HG03108 (cell line): ENCODE results near the gene AMZ1.
"Not testable (repeated sequence)": the region's sequence is repeated elsewhere in the genome, so short reads cannot be mapped to it uniquely, and the experiment has no call there.

Experiments used
- ATAC-seq: cut with Tn5 transposase; IDR thresholded peaks from one replicate; pipeline ENCODE4 v1.9.1; 2021; ENCODE audit warnings: moderate library complexity; ENCODE audit not compliant: unreplicated experiment

Gene AMZ1

DNA sequence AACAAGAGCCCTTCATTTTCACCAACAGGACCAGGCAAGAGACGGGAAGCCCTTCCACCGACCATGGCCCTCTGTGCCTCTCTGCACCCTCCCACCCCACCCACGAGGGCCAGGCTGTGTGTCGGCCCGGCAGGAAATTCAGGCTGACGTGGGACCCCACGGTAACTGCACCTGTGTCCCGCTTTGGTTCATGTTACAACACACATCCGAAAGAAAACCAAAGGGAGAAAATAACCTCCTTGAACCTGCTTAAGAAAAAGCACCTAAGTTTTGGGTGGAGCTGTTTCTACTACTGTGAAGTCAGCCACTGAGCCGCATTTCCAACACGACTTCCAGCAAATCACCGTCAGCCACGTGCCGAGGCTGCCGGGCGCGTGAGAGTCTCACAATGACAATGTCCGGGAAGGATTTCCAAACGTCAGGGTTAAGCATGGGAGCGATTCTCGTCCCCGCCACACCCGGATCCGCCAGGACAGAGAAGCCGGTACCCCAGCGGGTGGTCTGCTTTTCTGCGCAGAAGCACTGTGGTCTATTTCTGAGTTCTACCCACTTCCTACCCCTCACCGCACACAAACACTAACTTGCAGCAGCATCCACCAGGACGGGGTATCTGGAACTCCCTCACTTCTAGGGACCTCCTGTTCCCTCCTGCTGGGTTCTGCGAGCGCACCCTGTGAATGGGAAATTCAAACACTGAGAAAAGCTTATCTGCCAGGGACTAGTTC, 36.6 kb downstream of the AMZ1 start:
- ATAC-seq, result no peak

DNA sequence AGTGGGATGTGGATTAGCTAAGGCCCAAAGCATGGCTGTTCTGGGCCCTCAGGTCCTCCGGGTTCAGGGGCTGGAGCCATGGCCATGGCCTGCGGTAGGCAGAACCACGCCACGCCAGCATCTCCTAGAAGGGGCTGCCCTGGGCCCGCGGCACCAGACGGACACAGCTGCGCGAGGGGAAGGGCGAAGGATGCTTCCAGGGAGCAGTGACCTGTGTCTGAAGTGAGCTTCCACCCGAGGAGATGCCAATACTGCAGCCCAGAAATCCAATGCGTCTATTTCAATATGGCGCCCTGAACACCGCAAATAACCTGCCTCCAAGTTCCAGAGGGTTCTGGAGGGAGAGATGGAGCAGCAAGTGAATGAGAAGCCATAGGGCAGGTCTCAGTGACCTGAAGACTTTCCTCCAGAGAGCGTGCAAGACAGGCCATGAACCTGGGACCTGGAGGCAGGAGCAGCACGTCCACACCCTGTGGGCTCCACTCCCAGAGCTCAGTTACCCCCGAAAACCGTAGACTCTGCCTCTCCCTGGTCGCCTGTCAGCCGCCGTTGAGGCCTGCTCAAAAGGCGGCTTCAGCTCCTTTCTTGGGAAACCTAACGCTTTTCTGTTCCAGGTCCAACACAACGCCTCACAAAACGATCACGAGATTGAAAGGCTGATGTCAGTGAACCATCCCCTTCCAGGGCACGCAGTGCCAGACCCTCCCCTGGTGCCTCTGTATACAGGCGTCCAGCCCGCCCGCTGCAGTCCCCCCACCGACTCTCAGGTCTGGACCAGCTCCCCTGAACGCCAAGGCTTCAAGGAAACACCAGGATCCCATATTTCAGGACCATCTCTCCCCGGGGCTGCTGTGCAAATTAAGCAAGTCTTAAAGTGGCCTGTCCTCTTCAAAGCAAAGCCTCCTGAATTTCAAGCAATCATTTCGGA, 37.4 kb downstream of the AMZ1 start:
- no peak for ATAC-seq

DNA sequence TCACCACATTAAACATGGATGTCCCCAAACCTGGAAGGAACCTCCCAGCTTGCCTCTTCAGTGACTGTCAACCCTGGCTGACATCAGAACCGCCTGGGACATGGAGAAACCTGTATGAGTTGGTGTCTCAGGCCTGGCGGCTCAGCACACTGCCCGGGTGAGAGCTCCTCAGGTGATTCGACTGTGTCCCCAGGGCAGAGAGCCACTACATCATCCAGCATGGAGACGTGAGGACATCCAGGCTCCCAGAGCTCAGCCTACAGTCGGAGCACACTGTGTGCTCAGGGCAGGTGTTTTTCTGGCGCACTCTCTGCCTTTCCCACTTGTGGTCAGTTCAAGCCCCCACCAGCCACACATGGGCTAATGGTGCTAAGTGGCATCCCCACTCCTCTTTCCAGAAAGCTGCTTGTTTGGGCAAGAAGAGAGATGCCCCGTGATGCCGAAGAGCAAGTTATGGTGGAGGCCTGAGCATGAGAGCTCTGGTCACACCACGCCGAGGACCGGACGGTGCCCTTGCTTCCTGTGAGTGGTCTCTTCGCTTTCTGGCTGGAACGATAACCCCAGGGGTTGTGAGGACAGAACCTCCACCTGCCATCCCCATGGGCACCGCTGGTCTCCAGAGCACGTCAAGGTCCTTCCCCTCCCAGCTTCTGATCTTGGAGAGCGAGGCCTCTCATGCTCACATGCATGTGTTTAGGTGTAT, 38.5 kb downstream of the AMZ1 start:
- no peak for ATAC-seq

DNA sequence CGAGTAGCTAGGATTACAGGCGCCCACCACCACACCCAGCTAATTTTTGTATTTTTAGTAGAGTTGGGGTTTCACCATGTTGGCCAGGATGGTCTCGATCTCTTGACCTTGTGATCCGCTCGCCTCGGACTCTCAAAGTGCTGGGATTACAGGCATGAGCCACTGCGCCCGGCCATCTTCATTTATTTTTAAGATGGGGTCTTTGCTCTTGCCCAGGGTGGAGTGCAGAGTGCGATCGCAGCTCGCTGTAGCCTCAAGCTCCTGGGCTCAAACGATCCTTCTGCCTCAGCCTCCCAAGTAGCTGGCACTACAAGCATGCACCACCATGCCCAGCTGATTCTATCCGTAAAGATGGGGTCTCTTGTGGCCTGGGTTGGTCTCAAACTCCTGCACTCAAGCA, 39.2 kb downstream of the AMZ1 start:
- not testable (repeated sequence) for ATAC-seq

DNA sequence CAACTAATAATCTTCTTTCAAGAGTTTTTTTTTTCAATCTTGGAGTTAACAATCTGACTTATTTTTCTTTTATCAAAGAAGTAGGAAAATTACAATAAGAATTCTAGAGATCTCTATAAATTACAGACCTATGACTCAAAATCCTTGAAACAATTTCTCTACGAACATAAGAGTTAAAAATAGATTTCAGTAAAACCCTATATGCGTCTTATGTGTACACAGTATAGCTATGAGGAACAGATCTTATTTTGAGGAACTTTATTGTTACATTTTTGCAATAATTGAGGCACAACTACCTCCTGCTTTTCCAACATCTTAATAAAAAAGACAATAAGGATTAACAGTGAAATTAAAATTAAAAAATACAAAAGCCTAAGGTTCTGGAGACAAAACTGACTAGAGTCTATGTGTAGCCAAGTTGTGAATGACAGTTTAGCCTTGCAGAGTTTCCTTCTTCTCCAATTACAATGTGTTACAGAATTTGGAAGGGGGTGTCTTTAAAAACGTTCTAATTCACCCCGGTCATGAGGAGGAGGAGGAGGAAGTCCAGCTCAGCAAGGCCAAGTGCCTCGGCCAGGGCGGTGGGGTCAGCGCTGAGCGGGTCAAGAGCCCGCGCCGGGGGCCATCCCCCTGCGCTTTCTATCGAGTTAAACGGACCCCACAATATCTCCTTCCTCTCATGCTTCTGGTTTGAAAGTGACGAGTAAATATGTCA, 40.5 kb downstream of the AMZ1 start:
- no peak for ATAC-seq

DNA sequence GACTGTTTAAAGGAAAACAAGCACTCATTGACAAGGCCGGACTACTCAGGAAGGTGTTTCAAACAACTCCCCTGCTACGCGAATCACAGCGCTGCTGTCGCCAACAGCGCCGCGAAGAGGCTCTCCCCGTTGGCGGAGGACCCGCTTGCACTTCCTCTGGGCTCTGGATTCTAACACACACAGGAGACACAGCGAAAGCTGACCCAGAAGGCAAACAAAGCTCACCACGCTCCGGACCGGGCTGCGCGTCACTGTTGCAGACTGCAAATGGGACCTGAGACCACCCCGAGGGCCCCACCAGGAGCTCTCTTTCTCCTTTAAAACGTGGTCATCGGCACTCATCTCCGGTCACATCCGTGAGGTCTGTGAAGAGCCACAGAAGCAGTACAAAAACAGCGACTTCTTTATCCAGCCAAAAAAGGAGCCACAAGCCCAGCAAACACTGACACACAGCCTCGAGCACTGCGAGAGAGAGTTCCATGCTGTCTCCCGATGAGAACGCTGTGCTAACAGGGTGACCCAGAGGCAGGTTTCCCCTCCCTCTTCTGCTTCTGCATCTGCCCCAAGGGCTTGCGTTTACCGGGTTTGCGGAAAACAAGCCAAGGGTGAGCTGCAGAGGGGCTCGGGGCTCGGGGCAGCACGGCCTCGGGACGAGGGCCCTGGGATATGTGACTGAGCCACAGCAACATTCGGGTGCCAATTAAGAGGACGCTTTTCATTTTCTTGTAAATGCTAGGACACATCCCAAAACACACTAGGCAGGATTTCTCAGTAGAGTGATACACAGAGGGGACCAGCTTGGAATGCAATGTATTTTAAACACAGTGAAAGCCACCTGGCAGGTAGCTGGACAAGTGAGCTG, 41.3 kb downstream of the AMZ1 start:
- no peak for ATAC-seq

DNA sequence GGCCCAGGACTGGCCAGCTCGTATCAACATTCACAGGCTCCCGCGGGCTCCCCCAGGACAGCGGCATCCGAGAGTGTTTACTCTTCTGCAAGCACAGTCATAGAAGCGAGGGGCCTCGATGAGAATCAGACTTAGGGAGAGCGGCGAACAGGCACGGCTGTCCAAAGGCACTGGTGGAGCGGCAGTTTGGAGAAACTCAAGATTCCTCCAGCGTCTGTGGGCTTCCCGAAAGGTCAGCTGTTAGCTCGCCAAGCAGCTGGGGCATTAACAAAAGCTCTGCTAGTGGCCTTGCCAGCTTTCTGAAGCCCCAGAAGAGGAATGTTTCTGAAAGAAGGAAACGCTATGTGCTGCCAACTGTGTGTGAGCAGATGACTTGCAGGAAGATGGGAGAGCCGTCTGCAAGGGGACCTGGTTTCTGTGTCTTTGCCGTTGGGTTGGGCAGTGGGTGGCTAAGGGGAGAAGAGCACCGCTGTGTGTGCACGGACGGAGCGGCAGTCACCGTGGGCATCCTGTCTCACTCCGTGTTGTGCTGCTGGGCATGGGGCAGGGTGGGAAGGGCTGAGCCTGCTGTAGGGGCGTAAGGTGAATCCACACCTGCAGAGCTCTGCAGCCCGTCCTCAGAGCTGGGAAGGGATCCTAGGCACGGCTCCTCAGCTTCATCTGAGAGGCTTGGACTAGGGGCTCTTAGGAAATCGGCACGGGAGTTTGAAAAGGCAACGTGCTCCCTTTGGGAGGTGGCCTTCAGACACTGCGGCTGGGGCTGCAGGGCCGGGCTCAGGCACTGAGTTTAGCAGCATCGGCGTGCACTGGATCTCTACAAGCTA, 42.1 kb downstream of the AMZ1 start:
- no peak for ATAC-seq

DNA sequence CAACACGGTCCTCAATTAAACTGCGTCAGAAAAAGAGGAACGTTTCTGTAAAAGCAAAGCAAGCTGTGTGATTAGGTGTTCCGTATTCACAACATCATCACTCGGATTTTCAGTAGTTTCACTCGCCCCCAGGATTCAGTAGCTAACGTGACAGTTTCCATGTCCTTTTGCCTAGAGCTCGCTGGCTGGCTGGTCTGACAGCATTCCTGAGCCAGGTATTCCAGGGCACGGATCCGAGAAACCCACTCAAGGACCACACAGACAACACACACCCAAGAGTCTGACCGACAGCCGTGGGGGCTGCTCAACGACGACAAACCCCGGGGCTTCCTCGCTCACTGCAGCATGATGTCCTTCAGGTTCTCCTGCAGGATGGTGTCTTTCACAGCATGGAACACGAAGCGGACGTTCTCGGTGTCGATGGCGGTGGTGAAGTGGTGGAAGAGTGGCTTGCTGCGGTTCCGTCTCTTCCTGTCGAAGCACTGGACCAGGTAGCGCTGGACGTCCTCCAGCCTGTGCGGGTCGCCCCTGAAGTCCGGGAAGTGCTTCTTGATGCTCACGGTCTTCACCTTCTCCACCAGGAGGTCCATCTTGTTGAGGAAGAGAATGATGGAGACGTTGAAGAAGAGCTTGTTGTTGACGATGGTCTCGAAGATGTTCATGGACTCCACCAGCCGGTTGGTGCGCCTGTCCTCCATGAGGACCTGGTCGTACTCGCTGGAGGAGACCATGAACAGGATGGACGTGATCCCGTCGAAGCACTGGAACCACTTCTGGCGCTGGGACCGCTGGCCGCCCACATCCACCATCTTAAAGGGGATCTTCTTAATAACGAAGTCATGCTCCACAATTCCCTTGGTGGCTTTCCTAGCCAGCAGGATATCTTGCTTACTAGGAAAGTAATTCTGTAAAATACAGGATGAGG, 43.1 kb downstream of the AMZ1 start:
- ATAC-seq, result no peak

DNA sequence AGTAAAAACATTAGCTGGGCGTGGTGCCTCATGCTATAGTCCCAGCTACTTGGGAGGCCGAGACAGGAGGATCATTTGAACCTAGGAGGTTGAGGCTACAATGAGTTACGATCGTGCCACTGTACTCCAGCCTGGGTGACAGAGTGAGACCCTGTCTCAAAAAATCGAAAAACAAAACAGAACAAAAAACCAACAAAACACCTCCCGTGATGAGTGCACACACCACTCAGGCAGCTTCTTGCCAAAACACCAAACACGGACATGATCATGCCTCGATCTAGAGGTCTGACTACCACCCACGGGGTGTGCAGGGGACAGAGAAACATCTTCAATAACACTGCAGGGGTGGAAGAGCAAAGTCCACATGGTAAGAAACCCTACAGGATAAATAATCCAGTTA, 44.4 kb downstream of the AMZ1 start:
- no peak for ATAC-seq

DNA sequence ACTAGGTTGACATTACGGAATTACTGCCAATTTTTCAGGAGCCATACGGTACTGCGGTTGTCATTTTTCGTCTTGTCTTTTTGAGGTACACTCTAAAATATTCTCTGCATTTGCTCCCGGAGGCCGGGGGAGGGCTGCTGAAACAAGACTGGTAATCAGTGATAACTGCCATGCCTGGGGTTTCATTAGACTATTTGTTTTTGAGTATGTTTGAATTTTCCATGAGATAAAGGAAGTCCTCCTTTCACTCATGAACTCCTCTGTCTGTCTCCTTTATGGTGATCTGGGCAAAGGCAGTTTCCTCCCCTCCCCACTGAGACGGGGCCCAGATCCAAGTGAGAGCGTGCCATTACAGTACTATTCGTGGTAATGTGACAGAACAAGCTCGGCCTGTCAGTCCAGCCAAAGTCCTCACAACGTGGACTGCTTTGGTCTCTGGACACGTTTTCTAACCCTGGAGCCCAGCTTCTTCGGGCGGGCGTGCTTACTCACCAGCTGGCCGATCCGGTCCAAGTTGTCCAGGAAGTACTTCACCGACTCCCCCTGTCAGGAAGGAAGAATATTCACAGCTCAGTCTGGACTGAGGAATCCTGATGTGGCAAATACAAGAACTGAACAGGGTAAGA, 45.1 kb downstream of the AMZ1 start:
- ATAC-seq, result no peak

DNA sequence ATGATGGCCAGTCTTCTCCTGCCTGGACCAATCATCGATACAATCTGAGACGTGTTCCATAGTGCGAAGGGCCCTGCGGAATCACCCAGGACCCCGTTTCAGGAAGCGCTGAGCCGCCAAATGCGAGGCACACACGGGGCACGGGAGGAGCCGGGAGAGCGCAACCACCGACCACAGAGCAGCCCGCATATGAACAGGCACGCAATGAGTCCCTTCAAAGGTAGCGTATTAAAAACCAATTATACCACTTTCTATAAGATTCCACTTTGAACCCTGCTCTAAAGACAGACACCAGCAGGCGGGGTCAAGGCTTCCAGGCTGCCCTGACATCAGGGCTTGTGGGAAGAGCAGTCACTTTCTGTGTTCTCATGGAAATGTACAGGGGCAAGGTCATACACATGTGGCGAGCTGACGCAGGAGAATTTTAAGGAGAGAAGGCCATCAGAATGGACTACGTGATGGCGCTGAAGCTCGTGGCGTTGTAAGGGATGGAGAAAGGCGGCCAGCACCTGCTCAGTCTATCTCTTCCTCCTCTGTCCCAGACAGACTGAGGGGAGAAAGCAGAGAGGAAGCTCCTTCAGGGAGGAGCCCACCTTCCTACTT, 46.2 kb downstream of the AMZ1 start:
- no peak for ATAC-seq

DNA sequence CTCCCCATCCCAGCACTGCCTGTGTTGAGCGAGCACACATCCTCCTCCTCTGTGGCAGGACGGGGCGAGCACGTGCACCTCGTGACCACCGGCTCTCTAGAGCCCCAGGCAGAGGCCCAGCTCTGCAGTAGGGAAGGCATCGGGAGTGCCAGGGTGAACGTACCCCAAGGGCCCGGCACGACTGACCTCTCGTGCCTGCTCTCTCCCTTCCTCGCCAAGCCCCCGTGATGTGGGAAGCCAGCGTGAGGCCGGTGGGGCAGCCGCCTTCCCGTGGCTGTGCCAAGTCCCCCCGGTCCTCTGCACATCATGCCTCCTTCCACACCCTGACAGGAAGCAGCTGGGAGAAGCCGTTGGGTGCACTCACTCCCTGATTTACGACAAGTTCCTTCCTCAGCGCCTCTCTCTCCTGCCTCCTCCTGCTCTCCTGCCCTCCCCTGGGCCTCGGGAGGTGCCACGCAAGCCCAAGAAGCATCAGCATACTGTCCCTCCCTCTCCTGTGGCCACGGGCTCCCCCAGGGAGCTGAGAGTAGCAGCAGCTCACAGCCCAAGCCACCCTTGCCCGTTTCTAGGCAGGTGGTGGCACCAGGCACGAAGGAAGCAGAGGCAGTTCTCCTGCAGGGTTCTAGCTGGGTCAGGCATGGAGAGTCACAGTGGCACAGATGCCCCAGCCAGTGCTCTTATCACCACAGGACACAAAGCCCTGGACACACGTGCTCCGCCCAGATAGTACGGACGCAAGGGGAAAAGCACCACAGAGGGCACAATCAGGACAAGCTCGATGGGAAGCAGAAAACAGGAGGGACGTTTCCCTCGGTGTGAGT, 47.0 kb downstream of the AMZ1 start:
- ATAC-seq, result no peak

DNA sequence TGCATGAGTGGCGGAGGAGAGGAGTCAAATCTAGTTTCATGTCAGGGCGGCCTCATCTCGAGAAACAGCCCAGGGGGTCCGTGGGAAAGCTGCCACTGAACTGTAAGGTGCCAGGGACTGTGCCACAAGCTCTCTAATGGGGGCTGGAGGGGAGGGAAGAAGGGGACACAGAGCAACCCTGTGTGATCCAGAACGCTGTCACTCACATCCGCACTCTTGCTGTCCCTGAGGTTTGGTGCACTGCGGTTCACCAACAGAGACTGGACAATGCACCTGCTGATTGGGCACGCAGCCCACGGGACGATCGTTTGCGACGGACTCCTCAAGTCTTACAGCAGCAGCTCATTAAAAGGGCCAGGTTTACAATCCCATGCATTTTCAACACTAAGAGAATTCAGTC, 47.7 kb downstream of the AMZ1 start:
- no peak for ATAC-seq

DNA sequence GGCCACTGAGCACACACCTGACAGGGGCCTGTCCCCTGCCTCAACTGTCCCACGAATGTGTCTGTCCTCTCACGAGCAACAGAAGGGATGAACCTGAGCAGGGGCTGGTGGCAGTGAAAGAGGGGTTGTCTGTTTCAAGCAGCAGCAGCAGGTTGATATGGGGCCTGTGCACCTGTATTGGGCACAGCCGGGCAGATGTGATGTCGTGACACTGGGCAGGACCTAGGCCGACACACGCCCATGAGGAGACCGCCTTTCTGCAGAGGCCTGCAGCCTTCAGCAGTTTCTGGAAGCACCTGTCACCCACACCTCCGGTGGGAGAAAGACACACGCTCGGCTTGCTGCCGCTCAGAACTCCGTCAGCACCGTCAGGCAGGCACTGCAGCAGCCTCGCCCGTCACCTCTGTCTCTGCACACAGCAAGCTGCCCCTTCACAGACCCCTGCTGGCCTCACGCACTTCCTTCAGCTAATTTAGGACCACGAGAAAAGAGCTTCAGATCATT, 48.5 kb downstream of the AMZ1 start:
- ATAC-seq, result no peak

DNA sequence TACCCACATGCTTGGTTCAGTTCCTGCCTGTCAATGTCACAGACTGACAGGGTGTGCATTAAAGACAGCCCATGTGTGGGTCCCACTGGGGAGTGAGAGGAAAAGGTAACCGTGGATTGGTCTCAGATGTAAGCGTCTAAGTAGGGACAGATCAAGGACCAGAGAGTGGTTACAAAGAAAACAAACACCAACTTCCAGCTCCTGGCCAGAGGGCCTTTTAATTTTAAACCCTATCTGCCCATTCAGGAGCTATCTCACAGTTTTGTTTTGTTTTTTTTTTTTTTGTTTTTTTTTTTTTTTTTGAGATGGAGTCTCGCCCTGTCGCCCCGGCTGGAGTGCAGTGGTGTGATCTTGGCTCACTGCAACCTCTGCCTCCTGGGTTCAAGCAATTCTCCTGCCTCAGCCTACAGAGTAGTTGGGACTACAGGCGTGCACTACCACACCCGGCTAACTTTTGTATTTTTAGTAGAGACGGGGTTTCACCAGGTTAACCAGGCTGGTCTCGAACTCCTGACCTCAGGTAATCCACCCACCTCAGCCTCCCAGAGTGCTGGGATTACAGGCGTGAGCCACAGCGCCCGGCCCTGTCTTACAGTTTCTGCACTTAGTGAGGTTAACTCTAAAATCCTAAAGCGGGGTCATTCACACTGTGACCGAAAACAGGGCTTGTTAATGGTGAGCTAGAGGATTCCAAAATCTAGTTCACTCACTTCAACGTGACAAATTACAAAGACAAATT, 49.2 kb downstream of the AMZ1 start:
- ATAC-seq, result not testable (repeated sequence)
